Nephron (organoid): Measurements from ENCODE around the gene ODAD3.
A peak's percentile ranks its signal among the peaks of the same experiment; 100 is the strongest.

Source experiments
- H3K27ac Mint-ChIP-seq, 3 experiments: 2 replicates each; pipeline ENCODE4 v1.8.0; 2020; ENCODE audit warnings: mixed read lengths in 3 of 3, mild to moderate bottlenecking in 2 of 3, moderate library complexity in 1 of 3
- H3K27me3 Mint-ChIP-seq: 2 replicates; pipeline ENCODE4 v1.8.0; 2021; ENCODE audit warnings: low read depth, mild to moderate bottlenecking, moderate library complexity, mixed read lengths
- H3K36me3 Mint-ChIP-seq: 2 replicates; pipeline ENCODE4 v1.8.0; 2020; ENCODE audit warnings: low read depth, mixed read lengths
- H3K4me1 Mint-ChIP-seq: 2 replicates; pipeline ENCODE4 v1.8.0; 2020; ENCODE audit warnings: mixed read lengths
- H3K4me3 Mint-ChIP-seq, 3 experiments: 2 replicates each; pipeline ENCODE4 v1.8.0; 2020; ENCODE audit warnings: mild to moderate bottlenecking in 3 of 3, mixed read lengths in 3 of 3, moderate library complexity in 2 of 3
- H3K9me3 Mint-ChIP-seq: 2 replicates; pipeline ENCODE4 v1.8.0; 2020; ENCODE audit warnings: mixed read lengths
- TF ChIP-seq, protein P1 (sequence below), 3 experiments: fragments of 200-600 bp; sonication (generic); IDR thresholded peaks; one replicate each; pipeline ENCODE4 v1.5.0; 2021; ENCODE audit warnings: antibody characterized with exemption in 3 of 3; ENCODE audit not compliant: unreplicated experiment in 3 of 3

The ODAD3 gene

DNA sequence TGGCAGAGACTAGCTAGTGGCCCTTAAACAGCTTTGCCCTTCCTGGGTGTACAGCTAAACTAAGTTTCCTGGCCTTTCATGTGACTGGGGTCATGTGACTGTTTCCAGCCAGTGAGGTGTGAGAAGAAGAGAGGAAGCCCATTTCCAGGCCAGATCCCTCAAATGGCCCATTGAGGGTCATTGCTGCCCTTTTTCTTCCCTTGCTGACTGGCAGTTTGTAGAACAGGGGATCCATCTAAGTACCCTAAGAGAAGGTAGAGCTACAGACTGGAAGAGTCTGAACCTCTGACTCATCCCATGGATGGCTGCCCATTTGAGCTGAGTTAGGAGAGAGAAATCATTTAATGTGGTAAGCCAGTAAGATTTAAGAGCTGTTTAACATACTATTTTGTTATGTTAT lies 57.7 kb downstream of the ODAD3 start:
- peaks cover 13% of the 10 kb centered on the region for H3K4me1 Mint-ChIP-seq
- H3K27me3 Mint-ChIP-seq = peaks cover 14% of the 10 kb centered on the region
- H3K9me3 Mint-ChIP-seq = no peaks in the 10 kb centered on the region
- TF ChIP-seq, protein P1, sequence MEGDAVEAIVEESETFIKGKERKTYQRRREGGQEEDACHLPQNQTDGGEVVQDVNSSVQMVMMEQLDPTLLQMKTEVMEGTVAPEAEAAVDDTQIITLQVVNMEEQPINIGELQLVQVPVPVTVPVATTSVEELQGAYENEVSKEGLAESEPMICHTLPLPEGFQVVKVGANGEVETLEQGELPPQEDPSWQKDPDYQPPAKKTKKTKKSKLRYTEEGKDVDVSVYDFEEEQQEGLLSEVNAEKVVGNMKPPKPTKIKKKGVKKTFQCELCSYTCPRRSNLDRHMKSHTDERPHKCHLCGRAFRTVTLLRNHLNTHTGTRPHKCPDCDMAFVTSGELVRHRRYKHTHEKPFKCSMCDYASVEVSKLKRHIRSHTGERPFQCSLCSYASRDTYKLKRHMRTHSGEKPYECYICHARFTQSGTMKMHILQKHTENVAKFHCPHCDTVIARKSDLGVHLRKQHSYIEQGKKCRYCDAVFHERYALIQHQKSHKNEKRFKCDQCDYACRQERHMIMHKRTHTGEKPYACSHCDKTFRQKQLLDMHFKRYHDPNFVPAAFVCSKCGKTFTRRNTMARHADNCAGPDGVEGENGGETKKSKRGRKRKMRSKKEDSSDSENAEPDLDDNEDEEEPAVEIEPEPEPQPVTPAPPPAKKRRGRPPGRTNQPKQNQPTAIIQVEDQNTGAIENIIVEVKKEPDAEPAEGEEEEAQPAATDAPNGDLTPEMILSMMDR (IDR thresholded peaks at IDR 0.05; ENCODE audit: unreplicated experiment in 3 of 3) = no peak
- peak overlapping the region; percentile 74 to 84 (median 78) for H3K27ac Mint-ChIP-seq
- H3K4me3 Mint-ChIP-seq = peak overlapping the region; percentile 53 to 79 (median 64)
- peaks cover 4% of the 10 kb centered on the region for H3K36me3 Mint-ChIP-seq

DNA sequence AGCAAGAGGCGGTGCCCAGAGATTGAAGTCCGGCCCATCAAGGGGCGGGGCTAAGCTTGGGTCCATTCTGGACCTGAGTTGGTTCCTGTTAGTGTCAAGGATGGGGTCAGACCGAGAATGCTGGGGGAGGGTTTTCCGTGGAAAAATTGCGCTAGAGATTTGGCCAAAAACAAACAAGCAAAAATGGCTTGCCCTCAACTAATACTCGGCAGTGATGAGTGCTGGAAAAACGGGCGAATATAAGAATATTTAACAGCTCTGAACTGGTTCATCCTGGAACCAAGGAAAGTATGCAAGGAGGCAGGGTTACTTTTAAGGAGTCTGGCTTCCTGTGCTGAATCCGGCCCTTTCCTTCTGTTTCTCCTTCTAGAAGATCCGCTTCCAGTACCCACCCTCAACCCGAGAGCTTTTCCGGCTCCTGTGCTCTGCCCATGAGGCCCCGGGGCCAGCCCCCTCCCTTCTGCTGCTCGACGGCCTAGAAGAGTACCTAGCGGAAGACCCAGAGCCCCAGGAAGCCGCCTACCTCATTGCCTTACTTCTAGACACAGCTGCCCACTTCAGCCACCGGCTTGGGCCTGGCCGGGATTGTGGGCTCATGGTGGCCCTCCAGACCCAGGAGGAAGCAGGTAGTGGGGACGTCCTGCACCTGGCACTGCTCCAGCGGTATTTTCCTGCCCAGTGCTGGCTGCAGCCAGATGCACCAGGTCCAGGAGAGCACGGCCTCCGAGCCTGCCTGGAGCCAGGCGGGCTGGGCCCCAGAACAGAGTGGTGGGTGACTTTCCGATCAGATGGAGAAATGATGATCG lies 59.6 kb downstream of the ODAD3 start:
- Mint-ChIP-seq H3K36me3 (peaks cover 4% of the 10 kb centered on the region), H3K27ac (no peak overlapping the region), H3K27me3 (no peaks in the 10 kb centered on the region), H3K9me3 (no peaks in the 10 kb centered on the region), H3K4me1 (peaks cover 7% of the 10 kb centered on the region), H3K4me3 (no peak overlapping the region)
- TF ChIP-seq, protein P1 (IDR thresholded peaks at IDR 0.05; ENCODE audit: unreplicated experiment in 3 of 3) = no peak

DNA sequence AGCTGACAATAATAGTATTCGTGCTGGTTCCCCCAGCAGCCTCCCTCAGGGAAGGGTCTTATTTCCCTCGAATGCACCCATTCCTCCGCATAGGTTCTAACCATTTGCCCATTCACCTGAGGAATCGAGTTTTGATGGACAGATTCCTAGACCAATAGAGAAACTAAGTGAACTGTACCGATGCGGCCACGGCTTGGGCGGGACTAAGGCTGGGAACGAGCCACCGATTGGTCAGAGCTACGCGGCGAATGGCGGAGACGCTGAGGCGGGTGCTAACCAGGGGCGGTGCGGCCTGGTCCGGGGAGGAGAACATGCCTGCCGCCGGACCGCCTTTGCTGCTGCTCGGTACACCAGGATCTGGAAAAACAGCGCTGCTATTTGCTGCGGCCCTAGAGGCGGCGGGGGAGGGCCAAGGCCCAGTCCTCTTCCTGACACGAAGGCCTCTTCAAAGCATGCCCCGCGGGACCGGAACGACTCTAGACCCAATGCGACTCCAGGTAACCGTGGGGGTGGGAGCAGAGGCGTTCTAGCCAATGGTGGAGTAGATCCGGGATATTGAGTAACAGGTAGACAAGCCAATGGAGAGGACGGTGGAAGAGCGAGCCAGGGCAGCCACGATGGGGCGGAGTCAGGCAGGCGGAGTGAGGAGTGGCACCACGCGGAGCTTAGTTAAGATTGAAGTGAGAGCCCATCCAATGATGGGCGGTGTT lies 60.3 kb downstream of the ODAD3 start, which contains the start of gene SWSAP1:
SWSAP1 (plus strand) TSS at position 234 of the 710 bp plus-strand sequence; CDS start at position 249, 15 bp downstream.
- Mint-ChIP-seq H3K9me3 (no peaks in the 10 kb centered on the region), H3K4me1 (peaks cover 7% of the 10 kb centered on the region), H3K27ac (peak within 1 kb of the TSS in 1 of 3 experiments; percentile 67), H3K4me3 (no peak within 1 kb of the TSS), H3K36me3 (peaks cover 4% of the 10 kb centered on the region), H3K27me3 (no peaks in the 10 kb centered on the region)
- TF ChIP-seq, protein P1 (IDR thresholded peaks at IDR 0.05; ENCODE audit: unreplicated experiment in 3 of 3) = no peak

DNA sequence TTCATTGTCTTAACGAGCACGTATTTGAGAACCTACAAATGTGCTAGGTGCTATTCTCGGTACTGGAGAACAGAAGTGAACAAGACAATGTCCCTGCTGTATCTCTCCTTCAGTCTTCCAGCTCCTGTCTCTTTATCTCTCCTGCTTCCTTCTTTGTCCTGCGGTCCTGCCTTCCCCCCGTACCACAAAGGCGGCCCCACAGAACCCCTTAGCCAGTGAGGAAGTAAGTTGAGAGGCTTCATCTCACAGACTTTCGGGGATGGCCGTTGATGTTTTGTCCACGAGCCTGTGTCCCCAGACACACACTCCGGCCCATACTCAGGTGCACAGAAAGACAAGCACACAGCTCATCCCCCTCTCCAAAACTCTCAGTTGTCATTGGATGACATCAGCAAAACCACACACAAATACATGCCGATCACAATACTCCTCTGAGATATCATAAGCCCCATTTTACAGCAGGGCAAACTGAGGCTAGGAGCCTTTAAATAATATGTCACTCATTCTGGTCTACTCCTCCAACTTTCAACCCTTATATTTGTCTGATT lies 61.0 kb downstream of the ODAD3 start:
- Mint-ChIP-seq H3K27me3 (no peaks in the 10 kb centered on the region), H3K9me3 (no peaks in the 10 kb centered on the region), H3K4me3 (no peak overlapping the region), H3K36me3 (peaks cover 4% of the 10 kb centered on the region), H3K27ac (peak overlapping the region in 1 of 3 experiments; percentile 67), H3K4me1 (peaks cover 7% of the 10 kb centered on the region)
- TF ChIP-seq, protein P1 (IDR thresholded peaks at IDR 0.05; ENCODE audit: unreplicated experiment in 3 of 3) = no peak

DNA sequence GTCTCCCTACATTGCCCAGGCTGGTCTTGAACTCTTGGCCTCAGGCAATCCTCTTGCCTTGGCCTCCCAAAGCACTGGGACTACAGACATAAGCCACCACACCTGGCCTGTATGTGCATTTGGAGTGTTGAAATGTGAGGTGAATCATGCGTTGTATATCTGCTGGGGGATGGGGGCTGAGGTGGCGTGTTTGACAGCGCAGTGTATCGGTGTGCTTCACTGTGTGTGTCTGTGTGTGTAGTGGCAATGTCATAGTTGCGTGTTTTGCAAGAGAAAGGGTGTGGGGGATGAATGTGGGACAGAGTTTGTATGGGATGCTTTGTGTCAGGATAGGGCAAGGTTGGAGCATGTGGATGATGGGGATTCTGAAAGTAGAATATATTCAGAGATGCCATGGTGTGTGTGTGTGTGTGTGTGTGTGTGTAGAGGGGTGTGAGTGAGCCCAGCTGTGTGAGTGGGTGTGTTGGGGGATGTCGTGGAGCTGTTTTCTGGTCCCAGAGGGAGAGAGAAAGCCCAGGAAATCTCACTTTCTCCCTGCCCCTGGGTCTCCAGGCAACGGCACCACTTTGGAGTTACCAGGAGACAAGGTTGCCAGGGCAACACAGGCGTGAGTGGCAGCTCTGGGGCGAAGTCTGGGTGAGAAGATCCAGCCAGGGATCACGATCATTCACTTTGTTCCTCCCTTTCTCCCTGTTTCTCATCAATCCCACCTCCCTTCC lies 61.6 kb downstream of the ODAD3 start:
- Mint-ChIP-seq H3K27me3 (no peaks in the 10 kb centered on the region), H3K4me1 (peaks cover 7% of the 10 kb centered on the region), H3K36me3 (peaks cover 4% of the 10 kb centered on the region), H3K4me3 (no peak overlapping the region), H3K9me3 (no peaks in the 10 kb centered on the region), H3K27ac (peak overlapping the region in 2 of 3 experiments; percentile 17 to 67)
- TF ChIP-seq, protein P1 (IDR thresholded peaks at IDR 0.05; ENCODE audit: unreplicated experiment in 3 of 3) = no peak
